Activated CD4-positive, alpha-beta T cell treated with anti-CD3 and anti-CD28 coated beads, Interleukin-2, Interleukin-4, amounts not matched to agents 100 ng/mL and 50 ng/mL, durations not matched to agents 16 hours and 8 hours (primary cell): Measurements from ENCODE around the gene DUS3L.

Experiments used
- DNase-seq: peaks from one replicate; pipeline ENCODE4 v3.0.0-alpha.2; 2020; ENCODE audit warnings: low spot score

Gene DUS3L, protein sequence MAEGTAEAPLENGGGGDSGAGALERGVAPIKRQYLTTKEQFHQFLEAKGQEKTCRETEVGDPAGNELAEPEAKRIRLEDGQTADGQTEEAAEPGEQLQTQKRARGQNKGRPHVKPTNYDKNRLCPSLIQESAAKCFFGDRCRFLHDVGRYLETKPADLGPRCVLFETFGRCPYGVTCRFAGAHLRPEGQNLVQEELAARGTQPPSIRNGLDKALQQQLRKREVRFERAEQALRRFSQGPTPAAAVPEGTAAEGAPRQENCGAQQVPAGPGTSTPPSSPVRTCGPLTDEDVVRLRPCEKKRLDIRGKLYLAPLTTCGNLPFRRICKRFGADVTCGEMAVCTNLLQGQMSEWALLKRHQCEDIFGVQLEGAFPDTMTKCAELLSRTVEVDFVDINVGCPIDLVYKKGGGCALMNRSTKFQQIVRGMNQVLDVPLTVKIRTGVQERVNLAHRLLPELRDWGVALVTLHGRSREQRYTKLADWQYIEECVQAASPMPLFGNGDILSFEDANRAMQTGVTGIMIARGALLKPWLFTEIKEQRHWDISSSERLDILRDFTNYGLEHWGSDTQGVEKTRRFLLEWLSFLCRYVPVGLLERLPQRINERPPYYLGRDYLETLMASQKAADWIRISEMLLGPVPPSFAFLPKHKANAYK

DNA sequence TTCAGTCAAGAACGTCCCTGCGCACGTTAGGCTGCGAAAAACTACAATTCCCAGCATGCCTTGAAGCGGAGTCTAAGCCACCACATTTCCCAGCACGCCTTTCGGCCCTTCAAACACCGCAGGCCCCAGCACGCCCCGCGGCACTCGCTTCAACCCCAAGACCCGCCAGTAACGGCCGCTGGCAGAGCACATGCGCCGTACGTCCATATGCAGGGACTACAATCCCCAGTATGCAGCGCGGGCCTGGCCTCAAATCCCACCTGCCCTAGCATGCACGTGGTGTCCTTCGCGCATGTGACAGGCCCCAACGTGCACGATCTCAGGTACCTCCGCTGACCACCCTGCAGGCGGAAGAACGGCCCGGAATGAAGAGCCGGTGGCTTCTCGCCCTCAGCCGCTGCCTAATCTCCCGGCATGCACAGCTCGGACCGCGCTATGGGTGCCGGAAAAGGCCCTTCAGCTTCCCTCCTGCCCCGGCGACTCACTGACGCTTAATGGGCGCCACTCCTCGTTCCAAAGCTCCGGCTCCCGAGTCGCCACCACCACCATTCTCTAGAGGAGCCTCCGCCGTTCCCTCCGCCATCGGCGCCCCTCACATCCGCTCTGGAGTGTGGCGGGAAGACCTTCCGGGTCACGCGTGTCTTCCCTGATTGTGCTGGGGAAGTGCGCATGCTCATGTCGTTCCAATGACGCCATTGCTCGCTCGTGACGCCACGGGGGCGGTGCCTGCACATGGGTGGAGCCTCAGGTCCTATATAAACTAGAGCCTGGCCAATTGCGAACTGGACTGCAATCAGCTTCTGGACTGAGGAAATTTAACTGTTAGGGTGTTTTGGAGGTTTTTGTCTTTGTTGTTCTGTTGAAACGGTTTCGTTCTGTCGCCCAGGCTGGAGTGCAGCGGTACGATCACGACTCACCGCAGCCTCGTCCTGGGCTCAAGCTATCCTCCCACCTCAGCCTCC, at the start of gene DUS3L:
TSS of gene DUS3L (minus strand) at position 605 of the 962 bp plus-strand sequence. CDS start at position 583, 22 bp downstream.
- peak; percentile 98 for DNase-seq

DNA sequence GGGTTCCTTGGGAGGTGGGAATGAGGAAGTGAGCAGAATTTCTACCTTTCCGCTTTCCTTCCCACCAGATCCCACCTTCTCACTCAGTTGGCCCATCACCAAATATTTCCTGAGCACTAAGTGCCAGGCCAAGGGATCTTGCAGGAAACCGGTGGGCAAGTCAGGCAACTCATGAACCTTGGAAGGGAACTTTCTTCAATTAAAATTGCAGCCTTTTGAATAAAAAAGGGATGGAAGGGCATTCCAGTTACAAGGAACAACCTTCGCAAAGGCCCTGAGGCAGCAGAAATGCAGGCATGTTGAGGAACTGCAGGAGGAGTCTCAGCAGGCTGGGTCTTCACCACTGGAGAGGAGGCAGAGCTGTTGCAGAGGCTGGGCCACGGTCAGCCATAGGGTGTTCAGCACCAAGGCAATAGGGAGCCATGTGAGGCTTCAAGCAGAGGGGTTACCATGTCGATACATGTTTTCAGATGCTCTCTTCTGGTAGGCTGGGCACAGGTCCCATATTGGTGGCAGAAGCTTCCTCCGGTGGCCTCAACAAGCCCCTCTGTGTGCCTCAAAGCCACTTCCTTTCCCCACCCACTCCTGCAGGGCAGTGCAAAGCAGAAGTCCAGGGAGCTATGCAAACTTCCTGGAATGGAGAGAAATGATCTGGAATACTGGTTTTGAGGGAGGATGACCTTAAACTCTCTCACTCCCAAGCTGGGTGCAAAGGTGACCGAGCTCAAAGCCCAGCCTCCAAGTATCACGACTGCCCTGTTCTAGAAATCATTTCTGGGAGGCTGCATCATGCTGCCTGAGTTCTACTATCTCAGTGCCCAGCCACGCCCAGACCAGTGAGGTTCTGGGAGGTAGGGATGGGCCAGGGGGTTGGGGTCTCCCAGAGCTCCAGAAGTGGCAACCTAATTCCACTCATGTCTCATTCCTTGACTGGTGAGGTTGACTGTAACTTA, 48.4 kb upstream of the DUS3L start, which contains the start of gene FUT6:
TSS of gene FUT6 (minus strand) at position 638 of the 953 bp plus-strand sequence. CDS start 7,135 bp downstream, outside the sequence.
- DNase-seq = no peak

DNA sequence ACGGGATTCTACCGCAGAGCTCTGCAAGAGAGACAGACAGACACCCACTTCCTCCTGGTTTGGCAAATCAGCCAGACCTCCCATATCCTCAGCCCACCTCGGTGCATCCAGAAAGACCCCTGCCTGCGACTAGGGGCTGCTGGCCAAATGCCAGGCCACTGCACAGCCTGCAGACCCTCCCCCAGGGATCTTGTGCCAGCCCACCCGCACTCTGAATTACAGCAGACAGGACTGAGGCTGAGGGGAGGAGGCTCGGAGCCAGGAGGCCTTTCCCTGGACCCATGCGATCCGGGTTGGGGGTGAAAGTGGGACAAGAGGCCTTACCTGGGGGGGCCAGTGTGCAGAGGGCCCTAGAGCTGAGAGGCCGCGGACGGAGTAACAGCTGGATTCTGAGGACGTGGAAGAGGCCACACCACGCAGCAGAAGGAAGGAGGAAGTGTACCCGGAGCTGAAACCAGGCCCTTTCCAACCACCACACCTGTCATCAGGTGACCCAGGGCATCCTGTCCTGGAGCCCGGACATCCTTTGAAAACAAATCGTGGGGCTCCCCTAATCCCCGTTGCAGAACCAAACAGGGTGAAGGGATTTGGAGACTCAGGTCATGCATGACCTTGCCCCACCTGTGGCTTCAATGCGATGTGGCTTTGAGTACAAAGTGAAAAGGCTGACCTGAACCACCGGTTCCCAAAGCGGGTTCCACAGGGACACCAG, 47.5 kb upstream of the DUS3L start:
- no peak for DNase-seq

GRCh38 chr19:5837761-5838352, 46.9 kb upstream of the DUS3L start:
- no peak for DNase-seq

DNA sequence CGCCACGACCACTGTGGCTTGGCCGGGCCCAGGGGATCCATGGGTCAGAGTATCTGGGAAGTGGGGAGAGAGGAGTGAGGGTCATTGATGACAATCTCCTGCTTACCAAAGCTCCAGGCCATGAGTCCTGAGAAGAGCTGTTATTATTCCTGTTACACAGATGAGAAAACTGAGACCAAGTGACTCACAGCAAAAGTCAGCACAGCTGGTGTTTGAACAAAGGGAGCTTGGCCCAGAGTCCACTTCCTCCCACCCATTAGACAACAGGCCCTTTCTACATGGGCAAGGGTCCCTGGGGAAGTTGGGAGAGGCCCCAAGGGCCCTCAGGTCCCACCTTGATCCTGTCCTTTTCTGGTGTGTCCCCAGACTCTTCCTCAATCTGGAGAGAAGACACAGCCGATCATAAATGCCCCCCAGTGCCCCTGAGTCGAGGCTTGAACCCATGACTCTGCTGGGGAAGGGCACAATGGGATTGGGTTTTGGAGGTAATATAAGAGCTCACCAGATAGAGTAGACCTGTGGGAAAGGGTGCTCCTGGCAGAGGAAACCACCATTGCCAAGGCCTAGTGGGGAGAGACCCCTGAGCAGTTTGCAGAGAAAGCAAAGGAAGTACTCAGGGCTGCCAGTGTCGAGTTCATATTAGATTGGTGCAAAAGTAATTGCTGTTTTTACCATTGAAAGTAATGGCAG, 41.7 kb upstream of the DUS3L start:
- DNase-seq = no peak

DNA sequence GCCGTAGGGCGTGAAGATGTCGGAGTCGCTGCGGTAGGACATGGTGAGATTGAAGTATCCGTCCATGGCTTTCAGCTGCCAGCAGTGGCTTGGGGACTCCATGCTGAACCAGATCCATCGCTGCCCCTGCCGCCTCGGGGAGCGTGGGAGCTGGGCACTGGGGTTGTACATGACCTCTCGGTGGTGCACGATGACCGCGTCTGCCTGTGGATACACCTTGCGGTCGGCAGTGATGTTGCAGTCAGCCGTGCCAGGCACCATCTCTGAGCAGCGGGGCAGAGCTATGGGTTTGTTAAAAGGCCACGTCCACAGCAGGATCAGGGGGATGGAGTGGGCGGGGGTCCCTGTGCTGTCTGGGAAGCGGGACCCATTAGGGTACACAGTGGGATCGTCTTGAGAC, 41.1 kb upstream of the DUS3L start:
- DNase-seq = no peak

DNA sequence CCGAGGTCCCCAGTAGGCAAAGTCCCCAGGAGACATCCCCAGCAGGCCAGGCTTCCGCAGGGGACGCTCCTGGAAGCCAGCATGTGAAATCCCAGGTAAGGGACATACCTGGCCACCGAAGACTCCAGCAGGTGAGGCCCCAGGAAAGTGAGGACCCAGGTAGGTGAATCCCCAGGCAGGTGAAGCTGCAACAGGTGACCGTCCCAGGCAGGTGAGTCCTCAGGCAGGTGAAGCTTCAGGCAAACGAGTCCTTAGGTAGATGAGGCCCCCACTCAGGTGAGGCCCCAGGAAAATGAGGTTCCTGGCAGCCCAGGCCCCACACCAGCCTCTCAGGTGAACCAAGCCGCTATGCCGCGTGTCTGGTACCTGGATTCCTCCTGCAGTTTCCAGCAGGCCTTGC, 40.2 kb upstream of the DUS3L start:
- DNase-seq = no peak

DNA sequence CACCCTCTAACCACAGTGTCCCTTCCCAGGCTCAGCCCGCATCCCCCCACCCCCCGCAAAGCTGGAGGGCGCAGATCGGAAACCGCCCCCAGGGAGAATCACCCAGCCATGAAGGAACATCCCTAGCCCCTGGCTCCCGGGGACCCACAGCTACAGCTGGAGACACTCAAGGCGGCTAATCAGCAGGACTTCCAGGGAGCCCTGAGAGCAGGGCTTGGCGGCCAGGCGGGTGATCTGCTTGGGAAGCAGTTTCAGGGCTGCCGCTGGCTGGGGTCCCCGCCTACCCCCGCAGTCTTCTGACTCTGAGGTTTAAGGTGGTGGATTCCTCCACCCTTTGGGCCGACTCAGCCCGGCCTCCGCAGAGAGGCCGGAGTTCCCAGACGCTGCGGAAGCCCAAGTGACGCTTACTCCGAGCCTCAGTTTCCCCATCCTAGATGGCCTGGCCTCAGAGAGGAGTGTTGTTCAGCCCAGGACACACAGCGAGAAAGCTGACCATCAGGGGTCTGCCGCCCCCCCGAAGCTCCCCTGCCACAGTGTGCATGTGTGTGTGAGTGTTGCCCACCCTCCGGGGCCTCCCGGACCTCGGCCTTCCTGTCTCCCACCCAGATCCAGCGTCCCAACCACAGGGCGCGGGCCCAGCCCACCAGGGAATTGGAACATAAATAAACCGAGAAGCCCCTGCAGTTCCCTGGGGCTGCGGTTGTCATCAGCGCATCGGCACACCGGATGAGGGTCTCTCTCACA, 38.8 kb upstream of the DUS3L start:
- no peak for DNase-seq

GRCh38 chr19:5828661-5829566, 38.0 kb upstream of the DUS3L start:
- DNase-seq = peak; percentile 20

DNA sequence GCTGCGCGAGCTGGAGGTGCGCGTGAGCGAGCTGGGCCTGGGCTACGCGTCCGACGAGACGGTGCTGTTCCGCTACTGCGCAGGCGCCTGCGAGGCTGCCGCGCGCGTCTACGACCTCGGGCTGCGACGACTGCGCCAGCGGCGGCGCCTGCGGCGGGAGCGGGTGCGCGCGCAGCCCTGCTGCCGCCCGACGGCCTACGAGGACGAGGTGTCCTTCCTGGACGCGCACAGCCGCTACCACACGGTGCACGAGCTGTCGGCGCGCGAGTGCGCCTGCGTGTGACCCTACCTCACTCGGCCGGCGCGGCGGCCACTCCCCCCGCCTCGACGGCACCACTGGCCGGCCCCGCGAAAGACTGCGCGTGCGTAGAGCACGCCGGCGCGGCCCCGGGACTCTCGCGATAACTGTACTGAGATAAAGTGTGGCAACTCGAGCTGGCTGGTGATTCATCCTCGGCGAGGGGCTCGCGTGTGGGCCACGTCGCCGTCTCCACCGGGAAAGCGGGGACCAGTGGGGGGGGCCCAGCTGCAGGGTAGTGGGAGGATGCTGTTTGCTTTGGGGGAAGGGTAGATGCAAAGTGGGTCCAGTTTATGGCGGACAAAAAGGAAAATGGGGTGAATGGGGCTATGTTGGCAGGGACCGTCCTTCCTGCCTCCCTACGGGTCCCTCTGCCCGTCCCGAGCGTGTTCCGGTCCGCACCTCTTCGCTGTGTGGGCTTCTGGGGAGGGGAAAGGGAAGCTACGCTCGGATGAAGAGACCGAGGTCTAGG, 37.1 kb upstream of the DUS3L start:
- DNase-seq = peak; percentile 97

DNA sequence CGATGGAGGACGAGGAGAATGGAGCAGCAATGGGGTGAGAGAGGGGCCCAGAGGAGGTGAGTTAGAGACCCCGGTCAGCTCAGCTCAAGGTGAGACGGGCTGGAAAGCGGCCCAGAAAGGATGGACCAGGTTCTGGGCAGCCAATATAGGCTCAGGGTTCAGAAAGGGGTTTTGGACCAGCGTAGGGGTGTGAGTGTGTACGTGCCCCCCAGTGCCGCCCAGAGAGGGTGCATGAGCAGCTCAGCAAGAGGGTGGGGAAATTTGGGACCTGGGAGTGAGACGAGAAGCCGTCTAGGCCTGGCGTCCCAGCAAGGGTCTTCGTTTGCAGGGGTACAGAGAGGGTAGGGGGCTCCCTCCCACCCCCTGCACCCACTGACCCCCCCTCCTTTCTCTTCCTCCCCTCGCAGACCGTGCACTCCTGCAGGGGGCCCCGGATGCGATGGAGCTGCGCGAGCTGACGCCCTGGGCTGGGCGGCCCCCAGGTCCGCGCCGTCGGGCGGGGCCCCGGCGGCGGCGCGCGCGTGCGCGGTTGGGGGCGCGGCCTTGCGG, 36.5 kb upstream of the DUS3L start:
- DNase-seq = no peak

DNA sequence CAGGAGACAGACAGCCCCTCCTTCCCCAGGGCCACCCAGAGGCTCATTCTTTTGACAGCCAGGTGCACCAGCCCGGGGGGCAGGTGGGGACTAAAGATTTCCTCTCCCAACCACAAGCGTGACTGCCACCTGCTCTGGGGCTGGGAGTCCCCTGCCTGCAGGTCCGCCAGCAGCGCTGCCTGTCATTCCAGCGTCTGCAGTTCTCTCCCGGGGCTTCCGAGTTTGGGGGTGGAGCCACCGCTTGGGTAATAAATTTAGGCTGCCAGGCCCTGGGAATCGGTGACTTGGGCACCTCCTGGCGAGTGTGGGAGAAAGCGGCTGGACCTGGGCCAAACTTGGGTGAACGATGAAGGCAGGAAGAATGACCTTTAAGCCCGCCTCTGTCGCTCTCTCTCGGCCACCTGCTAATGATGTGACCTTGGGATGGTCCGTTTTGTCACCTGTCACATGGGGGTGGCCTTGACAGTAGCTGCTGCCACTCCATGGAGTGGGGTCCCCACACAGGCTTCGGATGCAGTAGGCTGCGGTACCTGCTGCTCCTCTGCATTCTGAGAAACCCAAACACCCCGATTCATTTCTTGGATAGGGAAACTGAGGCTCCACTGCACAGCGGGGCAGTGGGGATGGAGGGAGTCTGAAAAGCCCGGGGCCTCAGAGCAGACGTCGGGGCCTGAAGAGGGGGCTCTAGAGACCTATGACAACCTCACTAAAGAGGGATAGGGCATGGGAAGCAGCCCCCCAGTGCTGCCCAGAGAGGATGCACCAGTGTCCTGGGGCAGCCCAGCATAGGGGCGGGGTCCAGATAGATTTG, 35.8 kb upstream of the DUS3L start:
- DNase-seq = no peak

- DNase-seq = no peak
Observed at GRCh38 chr19:5825178-5825577, 34.2 kb upstream of the DUS3L start.

GRCh38 chr19:5824751-5825150, 33.8 kb upstream of the DUS3L start:
- DNase-seq = no peak

- no peak for DNase-seq
Observed at GRCh38 chr19:5823579-5824281, 32.8 kb upstream of the DUS3L start.
